Left colon (tissue), 2 donors: ENCODE results near the gene PLN. TPM values are rescaled to one million over a fixed set of nuclear protein-coding genes. Genes with fewer than 3 reads are reported as not detected.
A peak's percentile ranks its signal among the peaks of the same experiment; 100 is the strongest.

Experiments used
- ATAC-seq: fragments of 200-7000 bp; cut with Tn5 transposase; one replicate; pipeline ENCODE4 v1.9.1; 2020; ENCODE audit warnings: mild to moderate bottlenecking, moderate library complexity
- DNase-seq, 2 donors: peaks; one replicate each; pipeline ENCODE4 v3.0.0-alpha.2; 2020
- intact Hi-C, 2 donors: fragments of 100-400 bp; cut with DNase I in 1 of 2; cut with micrococcal nuclease in 1 of 2; formaldehyde crosslinking; loops; one replicate each; pipeline versions ENCODE4 v1.11.2 to v1.14.0; 2022; cut with DNase I, micrococcal nuclease
- total RNA-seq, 2 donors: library from RNA; stranded (reverse); fragmentation: NEBNext Ultra II Directional; extraction: Animal tissue kit (Norgen Biotek cat#: 25700); gene quantifications; one replicate each; pipeline ENCODE4 v1.2.1, GENCODE V29; 2021
- donor health status: DM: no; HTN: no; CAD: no.
- donor health status: DM: yes; HTN: yes; CAD: no.

PLN gene
- total RNA-seq, 2 donors from 2014 or later: 2.7 to 31.1 TPM

DNA sequence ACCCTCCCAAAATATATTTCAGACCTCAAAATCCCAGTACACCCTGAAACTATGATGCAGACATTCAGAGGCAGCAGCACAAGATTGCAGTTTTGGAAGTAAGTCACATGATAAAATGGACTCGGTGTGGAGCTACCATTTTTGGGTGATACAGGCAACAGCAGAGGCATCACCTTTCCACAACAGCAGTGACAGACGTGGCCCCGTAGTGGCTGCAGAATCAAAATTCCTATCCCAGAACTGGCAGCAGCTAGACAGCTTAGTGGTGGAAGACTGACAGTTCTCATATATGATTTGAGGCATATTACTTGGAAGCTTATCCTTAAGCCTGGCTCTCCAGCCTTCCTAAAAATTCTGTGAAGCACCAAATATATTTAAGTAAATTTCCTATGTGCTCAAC, 19.9 kb downstream of the PLN start:
- intact Hi-C loops: no loop called here
- no peak for DNase-seq
- ATAC-seq: no peak

DNA sequence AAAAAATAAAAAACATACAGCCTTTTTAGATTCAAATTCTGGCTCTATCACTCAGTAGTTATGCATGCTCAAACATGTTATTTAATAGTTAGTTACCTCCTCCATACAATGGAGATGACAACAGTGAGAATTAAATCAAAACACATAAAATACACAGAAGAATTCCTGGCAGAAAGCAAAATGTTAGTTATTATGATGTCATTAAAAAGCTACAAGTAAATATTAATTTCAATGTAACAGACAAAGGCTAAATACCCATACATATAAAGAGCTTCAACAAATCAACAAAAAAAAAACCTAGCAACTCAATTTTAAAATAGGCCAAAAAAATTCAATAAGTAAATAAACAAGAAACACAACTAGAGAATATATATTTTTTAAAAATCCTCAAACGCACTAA, 21.4 kb downstream of the PLN start:
- intact Hi-C loops: no loop called here

DNA sequence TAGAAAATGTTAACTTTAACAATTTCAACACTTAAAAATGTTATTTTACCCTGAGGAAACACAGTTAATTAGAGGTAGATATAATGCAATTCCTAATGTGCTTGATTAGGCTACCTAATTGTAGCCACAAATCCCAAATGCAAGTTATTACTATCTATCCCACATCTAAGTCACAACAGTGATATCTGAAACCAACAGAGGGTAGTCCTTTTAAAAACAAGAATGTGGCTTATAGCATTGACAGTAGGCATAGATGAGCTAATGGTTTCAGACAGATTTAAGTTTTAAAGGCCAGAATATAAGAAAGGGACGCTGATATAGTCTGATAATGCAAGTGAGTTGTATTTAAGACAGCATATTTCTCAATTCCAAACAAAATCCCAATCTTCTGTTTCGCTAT, 23.0 kb downstream of the PLN start:
- intact Hi-C loops: no loop called here
- no peak for DNase-seq
- no peak for ATAC-seq

More for the DNA sequence above, 21.4 kb downstream of the PLN start:
- ATAC-seq: no peak
- no peak for DNase-seq

DNA sequence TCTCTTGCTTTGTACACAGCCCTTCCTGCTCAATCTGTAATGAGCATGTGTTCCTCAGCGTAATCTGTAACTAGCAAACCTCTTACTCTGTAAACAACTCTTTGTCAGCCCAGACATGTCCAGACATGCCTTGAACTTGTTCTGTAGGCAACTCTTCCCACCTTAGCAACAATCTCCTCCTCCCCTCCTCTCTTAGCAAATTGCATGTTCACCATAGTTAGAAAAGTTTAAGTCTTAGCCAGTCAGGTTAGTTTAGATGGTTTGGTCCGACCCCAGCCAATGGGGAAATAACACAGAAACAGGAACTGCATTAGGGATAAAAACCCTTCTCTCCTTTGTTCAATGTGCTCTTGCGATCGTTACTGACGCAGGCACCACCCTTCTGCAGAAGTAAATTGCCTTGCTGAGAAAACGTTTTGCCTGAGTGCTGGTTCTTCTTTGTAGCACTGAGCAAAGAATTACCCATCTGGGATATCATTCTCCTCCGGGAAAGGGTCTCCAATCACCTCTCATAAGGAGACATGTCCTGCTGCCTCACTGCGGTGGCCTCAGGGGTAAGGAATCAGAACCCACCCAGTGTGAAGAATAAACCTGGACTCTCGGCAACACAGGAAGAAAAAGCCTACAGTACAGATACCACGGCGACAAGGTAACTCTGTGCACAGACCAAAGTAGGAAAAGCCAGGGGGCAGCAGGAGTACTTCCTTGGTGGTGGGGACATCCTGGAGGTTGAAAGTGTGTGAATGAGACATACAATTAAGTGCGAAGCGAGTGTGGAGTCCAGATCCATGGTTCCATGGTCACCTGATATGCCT, 26.2 kb downstream of the PLN start:
- DNase-seq: no peak
- intact Hi-C loops: no loop called here
- ATAC-seq: no peak

DNA sequence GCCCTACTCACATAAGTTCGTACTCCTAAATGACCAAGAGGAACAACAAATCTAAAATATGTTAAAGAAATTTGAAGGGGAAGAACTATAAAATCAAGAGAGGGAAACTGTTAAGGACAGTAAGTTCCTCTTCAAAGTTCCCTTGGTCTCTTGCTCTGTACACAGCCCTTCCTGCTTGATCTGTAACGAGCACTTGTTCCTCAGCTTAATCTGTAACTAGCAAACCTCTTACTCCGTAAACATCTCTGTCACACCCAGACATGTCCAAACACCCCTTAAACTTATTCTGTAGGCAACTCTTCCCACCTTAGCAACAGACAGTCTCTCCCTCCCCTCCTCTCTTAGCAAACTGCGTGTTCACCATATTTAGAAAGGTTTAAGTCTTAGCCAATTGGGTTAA, 29.9 kb downstream of the PLN start:
- DNase-seq (no peak), ATAC-seq (peak; percentile 73)
- intact Hi-C loops: no loop called here

DNA sequence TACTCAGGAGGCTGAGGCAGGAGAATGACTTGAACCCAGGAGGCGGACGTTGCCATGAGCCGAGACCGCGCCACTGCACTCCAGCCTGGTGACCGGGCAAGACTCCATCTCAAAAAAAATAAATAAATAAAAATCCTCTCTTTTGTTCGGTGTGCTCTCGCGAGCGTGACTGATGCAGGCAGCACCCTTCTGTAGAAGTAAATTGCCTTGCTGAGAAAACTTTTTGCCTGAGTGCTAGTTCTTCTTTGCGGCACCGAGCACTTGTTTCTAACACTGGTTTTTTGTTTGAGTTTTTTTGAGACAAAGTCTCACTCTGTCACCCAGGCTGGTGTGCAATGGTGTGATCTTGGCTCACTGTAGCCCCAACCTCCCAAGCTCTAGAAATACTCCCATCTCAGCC, 30.5 kb downstream of the PLN start:
- DNase-seq (no peak), ATAC-seq (no peak)
- intact Hi-C loops: no loop called here

DNA sequence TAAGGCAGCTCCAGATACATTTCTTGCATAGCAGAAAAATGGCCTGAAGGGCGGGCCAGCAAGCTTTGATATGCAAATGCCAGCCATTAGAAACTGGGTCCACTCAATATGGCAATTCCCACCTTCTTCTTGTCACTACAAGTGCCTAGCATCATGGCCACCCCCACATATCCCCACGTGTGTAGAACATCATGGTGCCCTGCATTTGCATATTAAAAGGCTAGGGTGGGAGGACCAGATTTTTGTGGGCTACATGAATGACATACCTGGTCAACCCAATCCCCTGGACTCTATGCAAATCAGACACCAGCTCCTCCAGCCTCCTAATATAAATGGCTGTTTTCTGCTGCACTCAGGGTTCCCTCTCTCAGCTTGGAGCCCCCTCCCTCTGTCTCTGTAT, 31.7 kb downstream of the PLN start:
- no peak for DNase-seq
- intact Hi-C loops: no loop called here
- no peak for ATAC-seq

DNA sequence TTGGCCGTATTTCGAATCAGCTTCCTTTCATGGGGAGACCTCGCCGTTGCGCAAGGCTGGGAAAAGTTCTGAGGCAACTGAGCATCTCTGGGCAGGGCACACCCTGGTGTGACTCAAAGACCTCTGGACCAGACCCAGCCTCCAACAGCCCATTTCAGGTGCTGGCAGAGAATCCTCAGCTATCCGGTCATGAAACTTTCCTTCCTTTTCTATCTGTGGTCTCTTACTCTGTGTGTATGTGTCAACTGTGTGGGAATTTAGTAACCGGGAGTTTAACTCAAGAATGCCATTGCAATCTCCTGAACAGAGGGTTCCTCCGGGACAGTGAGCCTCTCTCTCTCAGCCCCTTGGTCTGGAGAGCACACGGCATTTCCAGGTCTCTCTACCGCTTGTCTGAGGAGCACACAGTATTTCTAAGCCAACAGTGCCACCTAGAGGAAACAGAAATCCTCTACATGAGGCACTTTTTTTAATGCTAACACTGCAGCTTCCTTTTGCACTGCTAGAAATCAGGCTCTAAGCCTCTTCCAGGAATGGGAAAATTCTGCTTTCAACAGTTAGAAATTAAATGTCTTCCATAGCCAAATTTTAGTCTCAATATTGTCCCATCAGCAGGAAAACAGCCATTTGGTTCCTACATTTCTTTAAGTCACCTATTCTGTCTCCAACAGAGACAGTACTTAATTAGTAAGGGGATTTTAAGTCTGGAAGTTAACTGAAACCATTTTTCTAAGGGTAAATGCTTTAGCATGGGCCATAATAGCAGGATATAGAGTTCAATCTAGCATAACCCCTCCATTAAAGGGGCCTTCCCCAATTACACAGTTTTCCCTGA, 32.7 kb downstream of the PLN start:
- intact Hi-C loops: no loop called here
- peak in 1 of 2 donors; percentile 12 for DNase-seq
- peak; percentile 92 for ATAC-seq

DNA sequence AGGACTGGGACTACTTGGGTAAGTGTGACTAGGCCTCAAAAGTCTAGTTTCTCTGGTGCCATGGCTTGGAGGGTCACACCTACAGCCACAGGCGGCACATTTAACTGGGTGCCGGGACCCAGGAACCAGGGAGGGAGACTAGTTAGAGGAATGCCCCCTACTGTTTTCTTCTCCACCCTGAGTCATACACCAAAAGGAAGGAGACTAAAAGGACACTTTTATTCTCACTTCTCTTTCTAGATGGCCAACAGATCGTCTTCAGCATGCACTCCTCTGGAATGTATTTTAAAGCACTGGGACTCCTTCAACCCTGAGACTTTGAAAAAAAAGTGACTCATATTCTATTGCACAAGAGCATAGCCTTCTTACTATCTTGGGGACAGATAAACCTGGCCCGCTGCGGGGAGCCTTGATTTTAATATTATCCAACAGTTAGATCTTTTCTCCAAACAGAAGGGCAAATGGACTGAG, 33.4 kb downstream of the PLN start:
- intact Hi-C loops: no loop called here

DNA sequence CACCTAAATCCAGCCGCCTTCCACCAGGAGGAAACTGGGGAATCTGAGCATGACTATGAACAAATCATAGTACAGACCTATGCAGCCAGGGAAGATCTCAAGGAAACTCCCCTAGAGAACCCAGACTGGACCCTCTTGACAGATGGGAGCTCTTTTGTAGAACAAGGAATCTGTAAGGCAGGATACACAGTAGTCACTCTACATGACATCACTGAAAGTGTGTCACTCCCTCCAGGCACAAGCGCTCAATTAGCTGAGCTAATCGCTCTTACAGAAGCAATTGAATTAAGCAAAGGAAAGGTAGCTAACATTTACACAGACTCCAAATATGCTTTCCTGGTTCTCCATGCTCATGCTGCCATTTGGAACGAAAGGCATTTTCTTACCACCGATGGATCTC, 36.8 kb downstream of the PLN start:
- DNase-seq: no peak
- intact Hi-C loops: no loop called here
- ATAC-seq: no peak

More for the DNA sequence above, 33.4 kb downstream of the PLN start:
- ATAC-seq: no peak
- DNase-seq: no peak

DNA sequence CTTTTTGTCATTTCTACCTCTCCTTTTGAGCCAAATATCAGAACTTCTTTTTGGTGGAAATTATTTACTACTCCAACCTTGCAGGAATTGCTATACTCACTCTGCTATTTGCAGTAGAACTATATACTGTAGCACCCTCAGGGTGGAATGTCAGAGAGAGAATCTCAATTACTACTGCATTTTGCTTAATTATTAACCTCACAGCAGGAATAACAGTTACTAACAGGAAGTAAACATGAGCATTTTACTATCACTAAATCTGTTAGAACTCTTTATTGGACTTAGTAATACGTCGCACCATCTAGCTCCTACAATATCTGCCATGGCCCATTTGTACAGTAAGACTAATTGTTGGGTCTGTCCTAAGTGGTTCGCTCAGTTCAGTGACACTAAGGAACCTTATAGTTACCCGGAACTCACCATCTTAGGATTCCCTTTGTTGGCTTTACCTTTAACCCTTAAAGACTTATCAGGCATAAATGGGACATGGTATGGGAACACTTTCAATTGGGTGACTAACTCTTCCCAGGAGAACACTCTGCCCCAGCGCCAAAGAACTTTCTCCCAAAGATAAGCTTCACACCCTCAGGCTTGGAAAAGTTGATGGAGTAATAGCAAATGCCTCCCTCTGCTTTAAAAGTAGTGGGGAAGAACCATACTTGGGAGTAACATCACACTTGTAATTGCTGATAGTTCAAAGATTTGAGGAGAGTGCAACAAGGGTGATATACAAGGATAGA, 38.8 kb downstream of the PLN start:
- peak; percentile 96 for ATAC-seq
- no peak for DNase-seq
- intact Hi-C loops: no loop called here

DNA sequence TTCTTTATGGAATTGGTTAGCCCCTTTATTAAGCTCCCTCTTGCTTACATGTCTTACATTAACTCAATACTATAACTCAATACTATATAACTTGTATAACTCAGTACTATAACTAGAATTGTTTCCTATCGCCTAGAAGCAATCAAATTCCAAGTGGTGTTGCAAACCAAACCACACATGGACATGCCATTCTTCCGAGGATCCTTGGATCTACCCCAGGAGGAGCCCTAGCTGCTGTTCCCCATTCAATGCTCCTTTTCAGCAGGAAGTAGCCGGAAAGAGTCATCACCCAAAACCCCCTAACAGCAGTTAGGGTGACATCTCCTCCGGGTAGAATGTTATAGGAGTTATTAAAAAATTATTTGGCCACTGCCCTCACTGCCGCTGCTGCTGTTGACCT, 40.5 kb downstream of the PLN start:
- intact Hi-C loops: no loop called here
- DNase-seq (no peak), ATAC-seq (no peak)

DNA sequence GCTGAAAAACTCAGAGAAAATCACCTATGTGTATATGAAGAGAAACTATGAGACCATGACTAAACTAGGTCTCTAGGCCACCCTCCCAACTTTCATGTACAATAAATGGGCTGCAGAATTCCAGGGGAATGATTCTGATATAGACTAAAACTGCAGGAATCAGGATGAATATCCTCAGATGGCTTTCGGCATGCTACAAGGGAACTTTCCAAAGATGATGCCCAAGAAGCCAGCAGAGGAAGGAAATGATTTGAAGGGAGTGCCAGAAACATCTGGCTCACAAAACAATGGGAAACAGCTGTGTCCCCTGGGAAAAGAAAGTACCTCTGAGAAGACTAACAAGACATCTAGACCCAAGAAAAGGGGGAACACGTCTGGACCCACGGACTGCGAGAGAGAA, 41.1 kb downstream of the PLN start:
- ATAC-seq (no peak), DNase-seq (no peak)
- intact Hi-C loops: no loop called here

DNA sequence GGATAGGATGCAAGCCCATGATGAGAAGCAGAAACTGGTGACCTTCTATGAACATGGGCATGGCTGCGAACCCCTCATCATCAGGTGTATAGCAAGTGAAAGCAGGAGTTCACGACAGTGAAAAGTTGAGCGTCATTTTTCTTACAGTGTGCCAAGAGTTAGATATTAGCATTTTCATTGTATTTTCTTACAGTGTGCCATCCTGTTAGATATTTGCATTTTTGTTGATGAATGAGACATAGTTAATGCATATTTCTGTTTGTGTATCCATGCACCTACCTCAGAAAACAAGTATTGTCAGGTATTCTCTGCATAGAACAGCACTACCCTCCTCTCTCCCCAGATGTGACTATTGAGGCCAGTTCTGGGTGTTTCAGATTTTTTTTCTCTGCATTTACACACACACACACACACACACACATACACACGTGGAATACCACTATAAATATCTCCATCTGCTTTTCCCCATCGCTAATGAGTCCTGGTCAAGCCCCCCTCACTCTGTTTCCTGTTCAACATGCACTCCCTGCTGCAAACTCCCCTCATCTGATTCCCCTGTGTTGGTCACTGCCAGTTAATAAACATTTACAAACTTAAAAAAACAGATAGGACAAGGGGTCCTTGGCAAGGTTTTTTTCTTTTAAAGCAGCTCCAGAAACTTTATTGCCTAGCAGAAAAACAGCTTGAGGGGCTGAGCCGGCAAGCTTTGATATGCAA, 41.7 kb downstream of the PLN start:
- DNase-seq (no peak), ATAC-seq (no peak)
- intact Hi-C loops: no loop called here

DNA sequence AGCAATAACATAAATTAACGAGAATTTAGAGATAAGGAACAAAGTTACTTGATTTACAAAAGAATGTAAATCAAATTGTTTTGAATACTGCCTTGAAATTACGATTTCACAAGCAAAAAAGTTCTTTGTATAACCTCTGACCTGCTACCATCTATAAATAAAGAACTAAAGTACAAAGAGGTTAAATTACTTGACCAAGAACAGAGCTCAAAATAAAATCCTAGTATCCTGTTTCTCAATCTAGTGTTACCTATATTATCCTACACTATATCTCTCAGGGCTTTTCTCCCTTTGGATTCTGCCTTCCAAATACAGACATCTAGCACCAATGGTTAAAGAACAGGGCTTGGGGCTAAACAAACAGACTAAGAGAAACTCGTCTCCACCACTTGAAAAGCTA, 43.8 kb downstream of the PLN start:
- ATAC-seq (no peak), DNase-seq (no peak)
- intact Hi-C loops: no loop called here

DNA sequence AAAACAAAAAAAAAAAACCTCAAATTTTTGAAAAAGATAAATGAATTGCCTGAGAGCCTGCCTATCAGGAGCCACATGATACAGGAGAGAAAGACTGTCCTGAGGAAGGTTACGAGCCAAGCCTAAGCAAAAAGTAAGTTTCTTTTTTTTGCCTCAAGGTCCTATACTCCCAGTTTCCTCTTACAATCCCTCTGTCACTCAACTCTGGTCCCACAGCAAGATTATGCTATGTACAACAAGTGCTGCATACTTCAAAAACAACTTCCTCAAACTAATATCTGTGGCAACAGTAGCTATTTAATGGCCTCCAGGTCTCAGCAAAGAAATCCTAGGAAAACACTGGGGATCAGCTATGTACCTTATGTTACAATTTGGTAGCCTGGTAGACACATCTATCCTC, 46.8 kb downstream of the PLN start:
- ATAC-seq (no peak), DNase-seq (no peak)
- intact Hi-C loops: no loop called here

DNA sequence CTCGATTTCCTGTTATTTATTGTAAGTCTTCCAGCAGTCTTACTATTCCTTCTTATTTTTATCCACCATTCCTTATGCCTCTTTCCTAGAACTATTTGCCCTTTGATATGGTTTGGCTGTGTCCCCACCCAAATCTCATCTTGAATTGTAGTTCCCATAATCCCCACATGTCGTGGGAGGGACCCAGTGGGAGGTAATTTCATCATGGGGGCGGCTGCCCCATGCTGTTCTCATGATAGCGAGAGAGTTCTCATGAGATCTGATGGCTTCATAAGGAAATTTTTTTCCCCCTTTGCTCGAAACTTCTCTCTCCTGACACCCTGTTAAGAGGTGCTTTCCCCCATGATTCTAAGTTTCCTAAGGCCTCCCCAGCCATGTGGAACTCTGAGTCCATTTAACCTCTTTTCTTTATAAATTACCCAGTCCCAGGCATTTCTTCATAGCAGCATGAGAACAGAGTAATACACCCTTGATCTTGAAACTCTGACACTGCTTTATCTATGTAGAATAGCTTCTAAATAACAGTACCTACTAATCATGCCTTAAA, 48.8 kb downstream of the PLN start:
- intact Hi-C loops: no loop called here
- ATAC-seq (no peak), DNase-seq (no peak)

DNA sequence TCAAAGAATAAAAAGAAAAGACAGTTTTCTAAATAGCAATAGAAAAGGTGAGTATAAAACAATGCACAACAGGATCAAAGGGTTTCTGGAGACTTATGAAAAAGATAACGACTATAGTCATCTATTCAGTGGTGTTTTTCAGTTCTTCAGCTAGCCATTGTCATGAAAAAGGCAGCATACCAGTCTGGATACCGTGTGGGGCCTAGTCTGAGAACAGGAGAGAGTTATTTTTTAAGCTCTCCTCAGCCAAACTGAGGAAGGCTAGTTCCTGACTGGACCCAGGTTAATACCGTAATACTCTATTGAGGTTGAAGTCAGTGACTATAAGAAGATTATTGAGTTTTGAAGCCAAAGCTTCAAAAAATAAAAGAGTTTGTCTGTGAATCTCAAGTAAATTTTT, 49.5 kb downstream of the PLN start:
- intact Hi-C loops: no loop called here
- ATAC-seq (no peak), DNase-seq (no peak)

DNA sequence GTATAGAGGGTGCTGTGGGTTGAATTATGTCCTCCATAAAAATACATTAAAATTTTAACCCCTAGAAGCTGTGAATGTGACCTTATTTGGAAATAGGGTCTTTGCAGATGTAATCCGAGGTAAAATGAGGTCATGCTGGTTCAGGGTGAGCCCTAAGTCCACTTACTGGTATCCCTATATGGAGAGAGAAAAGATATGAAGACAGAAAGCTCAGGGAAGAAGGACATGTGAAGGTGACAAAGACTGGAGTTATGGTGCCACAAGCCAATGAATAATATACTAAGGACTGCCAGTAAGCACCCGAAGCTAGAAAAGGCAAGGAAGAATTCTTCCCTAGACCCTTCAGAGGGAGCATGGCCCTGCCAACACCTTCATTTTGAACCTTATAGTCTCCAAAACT, 50.2 kb downstream of the PLN start:
- ATAC-seq: no peak
- DNase-seq: no peak
- intact Hi-C loops: no loop called here
